Esophagus squamous epithelium (tissue), 5 donors: ENCODE data around the gene TOMM40L. TPM values are rescaled to one million over a fixed set of nuclear protein-coding genes. Genes with fewer than 3 reads are reported as not detected.

Experiments used
- DNase-seq: peaks from one replicate; lab custom pipeline; 2025; lab: John Stamatoyannopoulos, UW
- H3K27ac ChIP-seq, 4 donors: fragments of 200-600 bp; sonication (generic); one replicate each; pipeline ENCODE4 v1.5.1; 2016 to 2019; ENCODE audit warnings: mild to moderate bottlenecking in 1 of 4
- H3K27me3 ChIP-seq, 4 donors: fragments of 200-600 bp; sonication (generic); 1 replicate in 3 of 4; 2 replicates in 1 of 4; pipeline versions ENCODE4 v1.5.1 to v1.6.0; 2017 to 2021; ENCODE audit warnings: antibody characterized with exemption in 1 of 4
- H3K36me3 ChIP-seq, 3 donors: fragments of 200-600 bp; sonication (generic); one replicate each; pipeline ENCODE4 v1.5.1; 2016 to 2019
- H3K4me1 ChIP-seq, 3 donors: fragments of 200-600 bp; sonication (generic); one replicate each; pipeline ENCODE4 v1.5.1; 2017 to 2019
- H3K4me3 ChIP-seq, 4 donors: fragments of 200-600 bp; sonication (generic); 1 replicate in 3 of 4; 2 replicates in 1 of 4; pipeline ENCODE4 v1.5.1; 2016 to 2019; ENCODE audit warnings: mild to moderate bottlenecking in 2 of 4, moderate library complexity in 1 of 4
- H3K9me3 ChIP-seq, 3 donors: fragments of 200-600 bp; sonication (generic); one replicate each; pipeline ENCODE4 v1.5.1; 2016 to 2019
- POLR2A ChIP-seq, 4 donors: fragments of 450-650 bp; IDR thresholded peaks; one replicate each; pipeline ENCODE4 v1.6.1; 2017; ENCODE audit warnings: antibody characterized with exemption in 4 of 4, mild to moderate bottlenecking in 4 of 4, moderate library complexity in 3 of 4
- WGBS, 2 donors: methylation state at CpG; one replicate each; pipeline ENCODE4 v1.1.5; 2018; 5-methylcytosine and 5-hydroxymethylcytosine counted together
- intact Hi-C: fragments of 100-400 bp; cut with DNase I; formaldehyde crosslinking; loops from one replicate; pipeline ENCODE4 v1.15.0; 2022
- total RNA-seq, 4 donors: library from RNA; depleted of rRNA; stranded (reverse); fragments of >200 nt; gene quantifications; one replicate each; pipeline ENCODE4 v1.1.0, GENCODE V29; 2016
- TF ChIP-seq, protein P1 (sequence below), 6 experiments: fragments of 450-650 bp in 4 of 6; fragments of 200-600 bp in 2 of 6; sonication (generic) in 2 of 6; IDR thresholded peaks; one replicate each; pipeline ENCODE4 v1.5.1; 2016 to 2019; ENCODE audit warnings: antibody characterized with exemption in 6 of 6, mild to moderate bottlenecking in 4 of 6, moderate library complexity in 4 of 6
- donor health status: DM: yes; HTN: yes; CAD: no.

TOMM40L gene
- total RNA-seq, 4 donors from 2014 or later: 7.6 to 23.9 (median 10.2) TPM

- intact Hi-C loops: no loop called here
- TF ChIP-seq, protein P1, sequence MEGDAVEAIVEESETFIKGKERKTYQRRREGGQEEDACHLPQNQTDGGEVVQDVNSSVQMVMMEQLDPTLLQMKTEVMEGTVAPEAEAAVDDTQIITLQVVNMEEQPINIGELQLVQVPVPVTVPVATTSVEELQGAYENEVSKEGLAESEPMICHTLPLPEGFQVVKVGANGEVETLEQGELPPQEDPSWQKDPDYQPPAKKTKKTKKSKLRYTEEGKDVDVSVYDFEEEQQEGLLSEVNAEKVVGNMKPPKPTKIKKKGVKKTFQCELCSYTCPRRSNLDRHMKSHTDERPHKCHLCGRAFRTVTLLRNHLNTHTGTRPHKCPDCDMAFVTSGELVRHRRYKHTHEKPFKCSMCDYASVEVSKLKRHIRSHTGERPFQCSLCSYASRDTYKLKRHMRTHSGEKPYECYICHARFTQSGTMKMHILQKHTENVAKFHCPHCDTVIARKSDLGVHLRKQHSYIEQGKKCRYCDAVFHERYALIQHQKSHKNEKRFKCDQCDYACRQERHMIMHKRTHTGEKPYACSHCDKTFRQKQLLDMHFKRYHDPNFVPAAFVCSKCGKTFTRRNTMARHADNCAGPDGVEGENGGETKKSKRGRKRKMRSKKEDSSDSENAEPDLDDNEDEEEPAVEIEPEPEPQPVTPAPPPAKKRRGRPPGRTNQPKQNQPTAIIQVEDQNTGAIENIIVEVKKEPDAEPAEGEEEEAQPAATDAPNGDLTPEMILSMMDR (IDR thresholded peaks at IDR 0.05): no peak
- TF ChIP-seq POLR2A (IDR thresholded peaks at IDR 0.05): peak in 1 of 4 donors; percentile 41
- no peak for DNase-seq
- H3K9me3 ChIP-seq: no peaks in the 10 kb centered on the region
- no peaks in the 10 kb centered on the region for H3K4me1 ChIP-seq
- H3K4me3 ChIP-seq: peak overlapping the region in 3 of 4 donors; percentile 15 to 49 (median 30)
- H3K27ac ChIP-seq: peak overlapping the region; percentile 19 to 86 (median 58)
- WGBS, 2 donors: 60% methylated on average over 7 of the region's 7 CpGs
- H3K36me3 ChIP-seq: peaks cover 21 to 34% (median 24%) of the 10 kb centered on the region in 3 donors
- no peaks in the 10 kb centered on the region for H3K27me3 ChIP-seq
Observed at GRCh38 chr1:161216945-161217712, 8.7 kb upstream of the TOMM40L start.

- 30 to 64% methylated on average over 2 to 6 of the region's 6 CpGs for WGBS, 2 donors
- TF ChIP-seq POLR2A (IDR thresholded peaks at IDR 0.05): no peak
- TF ChIP-seq, protein P1 (IDR thresholded peaks at IDR 0.05): no peak
- Histone ChIP-seq H3K27ac (peak overlapping the region in 3 of 4 donors; percentile 44 to 73 (median 67)), H3K4me1 (no peaks in the 10 kb centered on the region), H3K36me3 (peaks cover 14 to 27% (median 19%) of the 10 kb centered on the region in 3 donors), H3K9me3 (no peaks in the 10 kb centered on the region), H3K4me3 (peak overlapping the region in 2 of 4 donors; percentile 4 to 5), H3K27me3 (no peaks in the 10 kb centered on the region)
- no peak for DNase-seq
- intact Hi-C loops: no loop called here
Observed at GRCh38 chr1:161217831-161218230, 8.0 kb upstream of the TOMM40L start.

- Histone ChIP-seq H3K4me1 (no peaks in the 10 kb centered on the region), H3K27ac (no peak overlapping the region), H3K36me3 (peaks cover 9 to 20% (median 13%) of the 10 kb centered on the region in 3 donors), H3K27me3 (no peaks in the 10 kb centered on the region), H3K9me3 (no peaks in the 10 kb centered on the region), H3K4me3 (no peak overlapping the region)
- no peak for DNase-seq
- intact Hi-C loops: no loop called here
- WGBS, 2 donors: 63 to 88% methylated on average over 4 to 8 of the region's 8 CpGs
- TF ChIP-seq, protein P1 (IDR thresholded peaks at IDR 0.05): no peak
- TF ChIP-seq POLR2A (IDR thresholded peaks at IDR 0.05): no peak
Observed at GRCh38 chr1:161218301-161219077, 7.4 kb upstream of the TOMM40L start.

- TF ChIP-seq POLR2A (IDR thresholded peaks at IDR 0.05): no peak
- TF ChIP-seq, protein P1 (IDR thresholded peaks at IDR 0.05): no peak
- H3K4me1 ChIP-seq: no peaks in the 10 kb centered on the region
- peaks cover under 1 to 12% (median 5%) of the 10 kb centered on the region in 3 donors for H3K36me3 ChIP-seq
- no peak for DNase-seq
- 85 to 90% methylated on average over 4 to 5 of the region's 5 CpGs for whole genome bisulfite sequencing, 2 donors
- H3K27ac ChIP-seq: no peak overlapping the region
- H3K27me3 ChIP-seq: no peaks in the 10 kb centered on the region
- intact Hi-C loops: no loop called here
- no peaks in the 10 kb centered on the region for H3K9me3 ChIP-seq
- no peak overlapping the region for H3K4me3 ChIP-seq
Observed at GRCh38 chr1:161219078-161219892, 6.6 kb upstream of the TOMM40L start.
